Measurements from ENCODE around the gene GOLGA8A.

GOLGA8A gene

DNA sequence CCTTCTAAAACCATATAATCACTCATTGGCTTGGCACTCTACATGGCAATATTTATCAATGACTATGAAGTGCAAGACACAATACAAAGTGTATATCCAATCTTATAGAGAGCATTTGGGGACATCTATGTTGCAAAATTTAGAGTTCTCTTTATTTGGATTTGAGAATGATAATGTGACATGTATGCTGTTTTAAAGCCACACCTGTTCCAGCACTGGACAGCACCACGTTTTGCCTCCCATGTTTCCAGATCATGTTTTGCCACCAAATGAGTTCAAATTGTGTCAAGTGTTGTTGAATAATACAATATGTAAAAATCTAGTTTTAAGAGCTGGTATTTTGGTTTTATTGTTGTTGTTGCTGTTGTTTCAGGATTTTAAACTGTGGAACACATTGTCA lies 33.3 kb upstream of the GOLGA8A start:
- intact Hi-C loops (cut with DNase I; ENCODE audit: low total_unique reads), result no loop called here
- no peak overlapping the region for H3K4me3 ChIP-seq
- no peaks in the 10 kb centered on the region for H3K36me3 ChIP-seq
- no peak for DNase-seq
- H3K4me1 ChIP-seq, result no peaks in the 10 kb centered on the region
- no peaks in the 10 kb centered on the region for H3K9me3 ChIP-seq
- TF ChIP-seq, protein P1, sequence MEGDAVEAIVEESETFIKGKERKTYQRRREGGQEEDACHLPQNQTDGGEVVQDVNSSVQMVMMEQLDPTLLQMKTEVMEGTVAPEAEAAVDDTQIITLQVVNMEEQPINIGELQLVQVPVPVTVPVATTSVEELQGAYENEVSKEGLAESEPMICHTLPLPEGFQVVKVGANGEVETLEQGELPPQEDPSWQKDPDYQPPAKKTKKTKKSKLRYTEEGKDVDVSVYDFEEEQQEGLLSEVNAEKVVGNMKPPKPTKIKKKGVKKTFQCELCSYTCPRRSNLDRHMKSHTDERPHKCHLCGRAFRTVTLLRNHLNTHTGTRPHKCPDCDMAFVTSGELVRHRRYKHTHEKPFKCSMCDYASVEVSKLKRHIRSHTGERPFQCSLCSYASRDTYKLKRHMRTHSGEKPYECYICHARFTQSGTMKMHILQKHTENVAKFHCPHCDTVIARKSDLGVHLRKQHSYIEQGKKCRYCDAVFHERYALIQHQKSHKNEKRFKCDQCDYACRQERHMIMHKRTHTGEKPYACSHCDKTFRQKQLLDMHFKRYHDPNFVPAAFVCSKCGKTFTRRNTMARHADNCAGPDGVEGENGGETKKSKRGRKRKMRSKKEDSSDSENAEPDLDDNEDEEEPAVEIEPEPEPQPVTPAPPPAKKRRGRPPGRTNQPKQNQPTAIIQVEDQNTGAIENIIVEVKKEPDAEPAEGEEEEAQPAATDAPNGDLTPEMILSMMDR (IDR thresholded peaks at IDR 0.05), result no peak
- no peaks in the 10 kb centered on the region for H3K27me3 ChIP-seq
- H3K27ac ChIP-seq, result no peak overlapping the region

DNA sequence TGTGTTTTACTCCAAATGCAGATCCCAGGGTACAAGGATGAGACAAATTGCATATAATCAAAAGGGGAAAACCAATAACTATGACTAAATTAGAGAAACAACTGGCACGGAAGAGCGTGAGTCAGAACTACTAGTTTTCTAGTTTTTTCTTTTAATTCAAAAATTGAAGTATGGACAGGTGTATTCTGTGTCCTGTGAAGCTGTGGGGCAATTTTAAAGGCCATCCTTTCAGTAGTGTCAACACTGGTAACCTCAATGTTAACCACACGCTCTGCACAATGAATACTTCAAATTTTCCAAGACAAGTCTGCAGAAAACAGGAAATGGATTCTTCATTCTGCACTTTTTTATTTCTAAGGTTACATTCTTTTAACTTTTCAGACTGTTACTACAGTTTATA lies 32.5 kb upstream of the GOLGA8A start:
- Histone ChIP-seq H3K27me3 (no peaks in the 10 kb centered on the region), H3K4me1 (no peaks in the 10 kb centered on the region), H3K27ac (no peak overlapping the region), H3K4me3 (no peak overlapping the region), H3K36me3 (no peaks in the 10 kb centered on the region), H3K9me3 (no peaks in the 10 kb centered on the region)
- intact Hi-C loops (cut with DNase I; ENCODE audit: low total_unique reads), result no loop called here
- no peak for DNase-seq
- TF ChIP-seq, protein P1 (IDR thresholded peaks at IDR 0.05), result no peak

DNA sequence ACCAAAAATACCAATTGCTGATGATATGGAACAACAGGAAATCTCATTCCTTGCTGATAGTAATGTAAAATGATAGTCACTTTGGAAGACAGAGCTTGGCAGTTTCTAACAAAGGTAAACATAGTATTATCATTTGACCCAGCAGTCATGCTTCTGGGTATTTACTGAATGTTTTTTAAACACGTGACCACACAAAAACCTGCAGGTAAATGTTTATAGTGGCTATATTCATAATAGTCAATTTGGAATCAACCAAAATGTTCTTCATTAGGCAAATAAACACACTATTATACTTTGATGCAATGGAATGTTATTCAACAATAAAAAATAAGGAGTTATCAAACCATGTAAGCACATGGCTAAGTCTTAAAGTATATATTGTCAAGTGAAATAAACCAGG lies 24.1 kb upstream of the GOLGA8A start:
- no peak for DNase-seq
- TF ChIP-seq, protein P1 (IDR thresholded peaks at IDR 0.05), result no peak
- Histone ChIP-seq H3K4me1 (no peaks in the 10 kb centered on the region), H3K36me3 (no peaks in the 10 kb centered on the region), H3K27ac (no peak overlapping the region), H3K9me3 (no peaks in the 10 kb centered on the region), H3K27me3 (no peaks in the 10 kb centered on the region), H3K4me3 (no peak overlapping the region)
- intact Hi-C loops (cut with DNase I; ENCODE audit: low total_unique reads), result no loop called here

DNA sequence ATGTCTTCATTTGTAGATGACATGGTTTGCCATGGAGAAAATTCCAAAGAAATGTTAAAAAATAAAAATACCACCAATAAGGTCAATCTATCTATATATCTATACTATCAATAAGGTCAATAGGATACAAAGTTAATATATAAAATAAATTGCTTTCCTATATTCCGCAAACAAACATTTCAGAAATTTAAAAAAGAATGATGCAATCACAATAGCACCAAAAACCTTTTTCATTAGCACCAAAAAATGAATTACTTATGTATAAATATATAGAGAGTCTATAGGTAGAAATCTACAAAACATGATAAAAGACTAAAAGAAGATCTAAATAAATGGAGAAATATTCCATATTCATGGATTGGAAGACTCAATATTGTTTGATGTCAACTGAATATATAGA lies 22.8 kb upstream of the GOLGA8A start:
- TF ChIP-seq, protein P1 (IDR thresholded peaks at IDR 0.05), result no peak
- intact Hi-C loops (cut with DNase I; ENCODE audit: low total_unique reads), result no loop called here
- no peak overlapping the region for H3K4me3 ChIP-seq
- no peaks in the 10 kb centered on the region for H3K9me3 ChIP-seq
- DNase-seq, result no peak
- H3K27me3 ChIP-seq, result no peaks in the 10 kb centered on the region
- no peaks in the 10 kb centered on the region for H3K36me3 ChIP-seq
- no peak overlapping the region for H3K27ac ChIP-seq
- H3K4me1 ChIP-seq, result no peaks in the 10 kb centered on the region

DNA sequence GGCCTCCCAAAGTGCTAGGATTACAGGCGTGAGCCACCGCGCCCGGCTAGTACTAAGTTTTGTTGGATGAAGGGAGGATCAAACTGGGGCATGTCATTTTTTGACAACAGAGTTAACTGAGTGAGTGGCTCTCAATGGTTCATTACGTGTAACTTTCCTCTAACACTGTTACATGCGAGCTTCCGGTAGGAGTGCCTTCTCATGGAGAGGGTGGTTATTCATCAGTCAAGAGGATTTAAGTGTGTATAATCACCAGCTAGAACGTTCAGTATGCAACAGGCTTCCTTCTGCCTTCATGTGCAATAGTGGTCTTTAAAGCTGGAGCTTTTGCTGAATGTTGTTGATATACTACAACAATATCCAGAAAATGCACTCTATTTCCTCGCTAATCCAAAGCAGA lies 19.1 kb upstream of the GOLGA8A start:
- TF ChIP-seq, protein P1 (IDR thresholded peaks at IDR 0.05), result no peak
- Histone ChIP-seq H3K4me3 (no peak overlapping the region), H3K9me3 (no peaks in the 10 kb centered on the region), H3K27me3 (no peaks in the 10 kb centered on the region), H3K36me3 (no peaks in the 10 kb centered on the region), H3K4me1 (no peaks in the 10 kb centered on the region), H3K27ac (no peak overlapping the region)
- no peak for DNase-seq
- intact Hi-C loops (cut with DNase I; ENCODE audit: low total_unique reads), result no loop called here

DNA sequence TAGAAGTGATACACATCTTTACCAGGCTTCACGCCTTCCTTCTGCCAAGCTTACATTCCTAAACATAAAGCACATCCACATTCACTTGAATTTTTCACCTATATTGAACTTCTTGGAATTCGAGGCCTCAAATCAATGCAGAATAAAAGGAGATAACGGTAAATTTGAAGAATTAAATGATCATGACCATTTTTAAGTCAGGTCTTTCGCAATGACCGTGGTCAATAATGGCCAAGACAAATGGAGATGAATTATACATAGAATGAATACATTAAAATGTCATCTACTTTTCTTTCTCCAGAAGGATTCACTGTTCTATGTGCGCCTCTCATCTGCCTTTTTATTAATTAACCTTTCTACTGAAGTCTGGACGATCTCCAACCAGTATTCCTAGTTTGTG lies 5.3 kb upstream of the GOLGA8A start:
- peaks cover 0 to 4% (median 0%) of the 10 kb centered on the region in 4 donors for H3K4me1 ChIP-seq
- DNase-seq, result no peak
- H3K27me3 ChIP-seq, result no peaks in the 10 kb centered on the region
- H3K4me3 ChIP-seq, result no peak overlapping the region
- intact Hi-C loops (cut with DNase I; ENCODE audit: low total_unique reads), result no loop called here
- H3K9me3 ChIP-seq, result no peaks in the 10 kb centered on the region
- no peaks in the 10 kb centered on the region for H3K36me3 ChIP-seq
- TF ChIP-seq, protein P1 (IDR thresholded peaks at IDR 0.05), result no peak
- H3K27ac ChIP-seq, result no peak overlapping the region

All from tibial artery (tissue), 4 donors.